ENCODE measurements around the gene NUDC. TPM values are rescaled to one million over a fixed set of nuclear protein-coding genes. Genes with fewer than 3 reads are reported as not detected.

Gene NUDC
- total RNA-seq, 2 donors from 2014 or later = 31.3 to 33.2 TPM

GRCh38 chr1:26965628-26966027 lies 44.1 kb downstream of the NUDC start:
- DNase-seq (no peak), ATAC-seq (no peak)
- no peak overlapping the region for H3K27ac ChIP-seq
- 86 to 93% methylated on average over 9 of the region's 9 CpGs for WGBS, 2 donors
- no peaks in the 10 kb centered on the region for H3K36me3 ChIP-seq (replicated peaks in 1 of 2; ENCODE audit: insufficient read depth in 1 of 2, low read depth in 2 of 2)
- H3K4me3 ChIP-seq = no peak overlapping the region
- peaks cover 14% of the 10 kb centered on the region for H3K4me1 ChIP-seq
- no peaks in the 10 kb centered on the region for H3K9me3 ChIP-seq
- no peaks in the 10 kb centered on the region for H3K27me3 ChIP-seq
- no peak for TF ChIP-seq POLR2A (IDR thresholded peaks at IDR 0.05)
- TF ChIP-seq CTCF (IDR thresholded peaks at IDR 0.05) = no peak
- intact Hi-C loops (cut with DNase I) = no loop called here

GRCh38 chr1:26970810-26971209 lies 49.3 kb downstream of the NUDC start:
- Histone ChIP-seq H3K27me3 (no peaks in the 10 kb centered on the region), H3K27ac (no peak overlapping the region), H3K36me3 (replicated peaks in 1 of 2; ENCODE audit: insufficient read depth in 1 of 2, low read depth in 2 of 2) (no peaks in the 10 kb centered on the region), H3K9me3 (no peaks in the 10 kb centered on the region), H3K4me3 (no peak overlapping the region), H3K4me1 (no peaks in the 10 kb centered on the region)
- 77 to 85% methylated on average over 4 to 7 of the region's 7 CpGs for WGBS, 2 donors
- DNase-seq = peak in 2 of 4 donors; percentile 13 to 45
- ATAC-seq = no peak
- TF ChIP-seq POLR2A (IDR thresholded peaks at IDR 0.05) (no peak), CTCF (IDR thresholded peaks at IDR 0.05) (no peak)
- intact Hi-C loops (cut with DNase I) = loop anchor here (10.0 kb wide), 1 partner anchor 124 kb away; no protein-coding TSS in a partner anchor

GRCh38 chr1:26971590-26971989 lies 50.0 kb downstream of the NUDC start:
- intact Hi-C loops (cut with DNase I) = loop anchor here (10.0 kb wide), 1 partner anchor 123 kb away; no protein-coding TSS in a partner anchor
- 58 to 81% methylated on average over 2 to 3 of the region's 3 CpGs for WGBS, 2 donors

GRCh38 chr1:26972390-26972789 lies 50.8 kb downstream of the NUDC start:
- intact Hi-C loops (cut with DNase I) = loop anchor here (10.0 kb wide), 1 partner anchor 122 kb away; no protein-coding TSS in a partner anchor
- H3K9me3 ChIP-seq = no peaks in the 10 kb centered on the region
- no peaks in the 10 kb centered on the region for H3K36me3 ChIP-seq (replicated peaks in 1 of 2; ENCODE audit: insufficient read depth in 1 of 2, low read depth in 2 of 2)
- H3K27ac ChIP-seq = no peak overlapping the region
- no peak for ATAC-seq
- H3K4me3 ChIP-seq = no peak overlapping the region
- WGBS, 2 donors = 43 to 45% methylated on average over 6 of the region's 6 CpGs
- H3K27me3 ChIP-seq = no peaks in the 10 kb centered on the region
- no peak for DNase-seq
- TF ChIP-seq CTCF (IDR thresholded peaks at IDR 0.05) = no peak
- TF ChIP-seq POLR2A (IDR thresholded peaks at IDR 0.05) = no peak
- no peaks in the 10 kb centered on the region for H3K4me1 ChIP-seq

More at GRCh38 chr1:26971590-26971989, 50.0 kb downstream of the NUDC start:
- Histone ChIP-seq H3K4me3 (no peak overlapping the region), H3K27me3 (no peaks in the 10 kb centered on the region), H3K36me3 (replicated peaks in 1 of 2; ENCODE audit: insufficient read depth in 1 of 2, low read depth in 2 of 2) (no peaks in the 10 kb centered on the region), H3K4me1 (no peaks in the 10 kb centered on the region), H3K9me3 (no peaks in the 10 kb centered on the region), H3K27ac (no peak overlapping the region)
- no peak for TF ChIP-seq CTCF (IDR thresholded peaks at IDR 0.05)
- no peak for TF ChIP-seq POLR2A (IDR thresholded peaks at IDR 0.05)
- ATAC-seq (no peak), DNase-seq (no peak)

GRCh38 chr1:26972821-26973220 lies 51.3 kb downstream of the NUDC start:
- no peaks in the 10 kb centered on the region for H3K4me1 ChIP-seq
- ATAC-seq (no peak), DNase-seq (no peak)
- TF ChIP-seq POLR2A (IDR thresholded peaks at IDR 0.05) (no peak), CTCF (IDR thresholded peaks at IDR 0.05) (no peak)
- 88 to 93% methylated on average over 4 of the region's 4 CpGs for WGBS, 2 donors
- H3K9me3 ChIP-seq = no peaks in the 10 kb centered on the region
- no peak overlapping the region for H3K4me3 ChIP-seq
- H3K27ac ChIP-seq = no peak overlapping the region
- no peaks in the 10 kb centered on the region for H3K27me3 ChIP-seq
- no peaks in the 10 kb centered on the region for H3K36me3 ChIP-seq (replicated peaks in 1 of 2; ENCODE audit: insufficient read depth in 1 of 2, low read depth in 2 of 2)
- intact Hi-C loops (cut with DNase I) = loop anchor here (10.0 kb wide), 1 partner anchor 122 kb away; no protein-coding TSS in a partner anchor

Data from body of pancreas (tissue), 4 donors.